ENCODE measurements around the gene DOCK2. TPM values are rescaled to one million over a fixed set of nuclear protein-coding genes. Genes with fewer than 3 reads are reported as not detected.

DOCK2 gene
- total and polyA plus RNA-seq, 2 of the 8 experiments (the other 6 are each of a cell fraction or from before 2014, with no cell fraction given) = 3.9 to 5.7 TPM

DNA sequence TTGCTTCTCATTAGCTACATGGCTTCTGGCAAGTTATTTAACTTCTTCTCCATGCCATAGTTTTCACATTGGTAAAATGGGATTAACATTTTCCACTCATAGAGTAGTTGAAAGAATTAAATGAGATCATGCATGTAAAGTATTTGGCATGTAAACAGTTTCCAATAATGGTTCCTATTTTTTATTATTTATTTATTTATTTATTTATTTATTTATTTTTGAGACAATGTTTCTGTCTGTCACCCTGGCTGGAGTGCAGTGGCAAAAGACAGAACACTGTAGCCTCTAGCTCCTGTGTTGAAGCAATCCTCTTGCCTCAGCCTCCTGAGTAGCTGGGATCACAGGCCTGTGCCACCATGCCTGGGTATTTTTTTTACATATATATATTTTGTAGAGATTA, 117.7 kb downstream of the DOCK2 start:
- no peak overlapping the region for H2BK120ac ChIP-seq (replicated peaks; ENCODE audit: low read depth, low read length)
- POLR2A ChIA-PET (ENCODE audit: partially characterized antibody) = no interaction called here

More for the DNA sequence above, 117.7 kb downstream of the DOCK2 start:
- peak overlapping the region in 1 of 2 experiments; percentile 5; a peak in 1 of 4 replicates for H3K4me2 ChIP-seq (ENCODE audit: insufficient read depth in 1 of 2, low read depth in 2 of 2, low read length in 2 of 2)
- no peaks in the 10 kb centered on the region for H3K27me3 ChIP-seq (replicated peaks in 1 of 4; ENCODE audit: control insufficient read depth in 3 of 4, extremely low read depth in 1 of 4, insufficient read depth in 3 of 4, low read length in 3 of 4)
- H3K4me1 ChIP-seq (replicated peaks in 1 of 4; ENCODE audit: control insufficient read depth in 3 of 4, insufficient read depth in 4 of 4, low read length in 3 of 4) = peaks cover 0 to 4% (median 3%) of the 10 kb centered on the region in 4 experiments; a peak in 3 of 7 replicates
- no peaks in the 10 kb centered on the region for H3K79me1 ChIP-seq (ENCODE audit: low read depth, low read length)
- H2BK20ac ChIP-seq (ENCODE audit: low read length) = no peak overlapping the region
- H2BK12ac ChIP-seq (ENCODE audit: low read depth, low read length) = no peak overlapping the region
- H3K36me3 ChIP-seq (ENCODE audit: control insufficient read depth in 2 of 4, insufficient read depth in 4 of 4, low read length in 3 of 4) = no peaks in the 10 kb centered on the region
- no peak overlapping the region for H3K4me3 ChIP-seq (ENCODE audit: extremely low read depth in 1 of 4, insufficient read depth in 2 of 4, low read depth in 3 of 4, low read length in 4 of 4)
- no peak overlapping the region for H3K56ac ChIP-seq (replicated peaks; ENCODE audit: insufficient read length, low read depth, low read length)
- TF ChIP-seq POU5F1 (IDR thresholded peaks at IDR 0.05; ENCODE audit: low read depth, low read length) (no peak), NRF1 (IDR thresholded peaks at IDR 0.05; ENCODE audit: low read depth, low read length) (no peak), POLR2A (IDR thresholded peaks at IDR 0.05; ENCODE audit: control extremely low read depth in 1 of 2, low read depth in 2 of 2, low read length in 2 of 2) (no peak), CEBPB (IDR thresholded peaks at IDR 0.05; ENCODE audit: low read depth, low read length) (no peak), CTBP2 (IDR thresholded peaks at IDR 0.05; ENCODE audit: borderline replicate concordance, insufficient read depth, insufficient read length, low read length) (no peak), RXRA (IDR thresholded peaks at IDR 0.05; ENCODE audit: insufficient read depth, low read depth, low read length) (no peak), SIX5 (IDR thresholded peaks at IDR 0.05; ENCODE audit: low read depth, low read length) (no peak), RFX5 (IDR thresholded peaks at IDR 0.05; ENCODE audit: borderline replicate concordance, low read depth, low read length) (no peak), CHD1 (IDR thresholded peaks at IDR 0.05; ENCODE audit: low read depth, low read length) (no peak), EP300 (IDR thresholded peaks at IDR 0.05; ENCODE audit: borderline replicate concordance in 1 of 2, low read depth in 2 of 2, low read length in 2 of 2) (no peak), TBP (IDR thresholded peaks at IDR 0.05; ENCODE audit: low read depth, low read length) (no peak), RBBP5 (IDR thresholded peaks at IDR 0.05; ENCODE audit: borderline replicate concordance, low read depth, low read length) (no peak)
- TF ChIP-seq, protein P1, sequence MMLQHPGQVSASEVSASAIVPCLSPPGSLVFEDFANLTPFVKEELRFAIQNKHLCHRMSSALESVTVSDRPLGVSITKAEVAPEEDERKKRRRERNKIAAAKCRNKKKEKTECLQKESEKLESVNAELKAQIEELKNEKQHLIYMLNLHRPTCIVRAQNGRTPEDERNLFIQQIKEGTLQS (IDR thresholded peaks at IDR 0.05; ENCODE audit: insufficient read depth, low read depth, low read length) = no peak
- TF ChIP-seq, protein P2, sequence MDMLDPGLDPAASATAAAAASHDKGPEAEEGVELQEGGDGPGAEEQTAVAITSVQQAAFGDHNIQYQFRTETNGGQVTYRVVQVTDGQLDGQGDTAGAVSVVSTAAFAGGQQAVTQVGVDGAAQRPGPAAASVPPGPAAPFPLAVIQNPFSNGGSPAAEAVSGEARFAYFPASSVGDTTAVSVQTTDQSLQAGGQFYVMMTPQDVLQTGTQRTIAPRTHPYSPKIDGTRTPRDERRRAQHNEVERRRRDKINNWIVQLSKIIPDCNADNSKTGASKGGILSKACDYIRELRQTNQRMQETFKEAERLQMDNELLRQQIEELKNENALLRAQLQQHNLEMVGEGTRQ (IDR thresholded peaks at IDR 0.05; ENCODE audit: low read length) = no peak
- FAIRE-seq (no peak), DNase-seq (ENCODE audit: low read depth in 1 of 2, low spot score in 2 of 2) (no peak)
- no peak overlapping the region for H3K14ac ChIP-seq (ENCODE audit: insufficient read length)
- no peaks in the 10 kb centered on the region for H4K20me1 ChIP-seq (replicated peaks in 1 of 2; ENCODE audit: control insufficient read depth in 1 of 2, insufficient read depth in 2 of 2, low read length in 2 of 2)
- no peak overlapping the region for H2AFZ ChIP-seq (ENCODE audit: low read length)
- no peak overlapping the region for H3K23ac ChIP-seq (ENCODE audit: insufficient read length)
- H2BK15ac ChIP-seq (ENCODE audit: low read length) = no peak overlapping the region; the same call in 1 of the 2 replicates
- no peak overlapping the region for H2BK5ac ChIP-seq (ENCODE audit: low read depth, low read length)
- no peak overlapping the region for H4K5ac ChIP-seq (ENCODE audit: insufficient read length, low read depth, low read length)
- H2AK5ac ChIP-seq (ENCODE audit: low read depth, low read length) = no peak overlapping the region
- H3K27ac ChIP-seq (ENCODE audit: low read depth, low read length) = no peak overlapping the region
- no peak overlapping the region for H3K4ac ChIP-seq (replicated peaks; ENCODE audit: insufficient read length, low read depth, low read length)
- no peak overlapping the region for H4K8ac ChIP-seq (ENCODE audit: extremely low read depth, insufficient read depth, low read length)
- no peak overlapping the region for H4K91ac ChIP-seq (replicated peaks; ENCODE audit: insufficient read length, low read length)
- CTCF ChIA-PET (ENCODE audit: partially characterized antibody) = interaction anchor here (0.7 kb wide), 1 partner anchor 23 kb away, joined by 3 read pairs; no protein-coding TSS in a partner anchor
- H3K79me2 ChIP-seq (ENCODE audit: control insufficient read depth in 1 of 2, insufficient read depth in 2 of 2, low read length in 2 of 2) = no peaks in the 10 kb centered on the region
- H3K9me3 ChIP-seq (ENCODE audit: insufficient read depth in 2 of 2, low read depth in 1 of 2, low read length in 1 of 2) = no peaks in the 10 kb centered on the region
- H3K18ac ChIP-seq (ENCODE audit: extremely low read depth, low read length) = no peak overlapping the region
- no peak overlapping the region for H3K9ac ChIP-seq (replicated peaks in 1 of 4; ENCODE audit: extremely low read depth in 1 of 4, low read depth in 3 of 4, low read length in 3 of 4)
- no peaks in the 10 kb centered on the region for H3K23me2 ChIP-seq (ENCODE audit: low read depth, low read length)
